Colonic mucosa (tissue), 4 donors: ENCODE results near the gene SPATA33. TPM values are rescaled to one million over a fixed set of nuclear protein-coding genes. Genes with fewer than 3 reads are reported as not detected.

Experiments used
- DNase-seq: peaks from one replicate; pipeline ENCODE4 v3.0.0-alpha.2; 2020
- H3K27ac ChIP-seq: fragments of 200-600 bp; one replicate; pipeline ENCODE4 v1.8.0; 2021
- H3K27me3 ChIP-seq: fragments of 200-600 bp; one replicate; pipeline ENCODE4 v1.8.0; 2021
- H3K36me3 ChIP-seq: fragments of 200-600 bp; one replicate; pipeline ENCODE4 v1.8.0; 2021
- H3K4me1 ChIP-seq: fragments of 200-600 bp; one replicate; pipeline ENCODE4 v1.8.0; 2021; ENCODE audit warnings: mild to moderate bottlenecking
- H3K4me3 ChIP-seq: fragments of 200-600 bp; one replicate; pipeline ENCODE4 v1.8.0; 2021
- H3K9ac ChIP-seq, 2 donors: one replicate each; pipeline ENCODE4 v1.7.0; 2013; ENCODE audit warnings: control low read depth in 2 of 2, low read depth in 2 of 2, low read length in 2 of 2
- H3K9me3 ChIP-seq: fragments of 200-600 bp; one replicate; pipeline ENCODE4 v1.8.0; 2021
- CTCF ChIP-seq: fragments of 200-600 bp; IDR thresholded peaks from one replicate; pipeline ENCODE4 v1.8.0; 2022; ENCODE audit warnings: antibody characterized with exemption, mild to moderate bottlenecking
- intact Hi-C: fragments of 100-400 bp; cut with DNase I; formaldehyde crosslinking; loops from one replicate; pipeline ENCODE4 v1.14.1; 2022
- total RNA-seq, 2 donors: library from RNA; stranded (reverse); fragmentation: NEBNext Ultra II Directional in 1 of 2; extraction: Animal tissue kit (Norgen Biotek cat#: 25700) in 1 of 2; gene quantifications; one replicate each; pipeline ENCODE4 v1.2.1, GENCODE V29; 2021
- donor health status: healthy.
- donor health status: DM: no; HTN: no; CAD: no.
- donor health status: DM: no; HTN: no; CAD: no.

The SPATA33 gene
- total RNA-seq, 2 donors from 2014 or later = 4.7 to 10.0 TPM

- intact Hi-C loops = no loop called here
- Histone ChIP-seq H3K36me3 (no peaks in the 10 kb centered on the region), H3K9me3 (no peaks in the 10 kb centered on the region), H3K27me3 (no peaks in the 10 kb centered on the region), H3K4me3 (no peak overlapping the region), H3K4me1 (no peaks in the 10 kb centered on the region), H3K27ac (no peak overlapping the region), H3K9ac (no peak overlapping the region)
- no peak for TF ChIP-seq CTCF
- no peak for DNase-seq
Observed at GRCh38 chr16:89678258-89678657, 20.6 kb downstream of the SPATA33 start.

GRCh38 chr16:89685916-89686315, 28.3 kb downstream of the SPATA33 start:
- Histone ChIP-seq H3K9ac (no peak overlapping the region), H3K4me3 (no peak overlapping the region), H3K27me3 (no peaks in the 10 kb centered on the region), H3K9me3 (no peaks in the 10 kb centered on the region), H3K36me3 (no peaks in the 10 kb centered on the region), H3K27ac (no peak overlapping the region), H3K4me1 (peaks cover 11% of the 10 kb centered on the region)
- DNase-seq = no peak
- intact Hi-C loops = no loop called here
- no peak for TF ChIP-seq CTCF

- Histone ChIP-seq H3K9me3 (no peaks in the 10 kb centered on the region), H3K9ac (peak within 1 kb of the TSS; percentile 83 to 85), H3K4me1 (peaks cover 11% of the 10 kb centered on the region), H3K4me3 (peak within 1 kb of the TSS; percentile 95), H3K27ac (peak within 1 kb of the TSS; percentile 90), H3K36me3 (peaks cover 5% of the 10 kb centered on the region), H3K27me3 (no peaks in the 10 kb centered on the region)
- DNase-seq = peak; percentile 94
- no peak for TF ChIP-seq CTCF
- intact Hi-C loops = no loop called here
Observed at GRCh38 chr16:89686520-89687091, 29.0 kb downstream of the SPATA33 start, which contains the start of gene CDK10. CDK10 (plus strand) TSS chr16:89686689; CDS start chr16:89686711, 22 bp downstream.

- Histone ChIP-seq H3K27me3 (no peaks in the 10 kb centered on the region), H3K36me3 (peaks cover 11% of the 10 kb centered on the region), H3K27ac (peak overlapping the region; percentile 90), H3K9me3 (no peaks in the 10 kb centered on the region), H3K4me1 (peaks cover 11% of the 10 kb centered on the region), H3K4me3 (peak overlapping the region; percentile 95), H3K9ac (peak overlapping the region; percentile 83 to 85)
- peak; percentile 93 for DNase-seq
- TF ChIP-seq CTCF = no peak
- intact Hi-C loops = no loop called here
Observed at GRCh38 chr16:89687092-89687940, 29.7 kb downstream of the SPATA33 start.

- H3K27me3 ChIP-seq = no peaks in the 10 kb centered on the region
- no peaks in the 10 kb centered on the region for H3K9me3 ChIP-seq
- DNase-seq = no peak
- peaks cover 11% of the 10 kb centered on the region for H3K4me1 ChIP-seq
- no peak overlapping the region for H3K27ac ChIP-seq
- TF ChIP-seq CTCF = no peak
- H3K4me3 ChIP-seq = no peak overlapping the region
- peak overlapping the region in 1 of 2 donors; percentile 21 for H3K9ac ChIP-seq
- intact Hi-C loops = no loop called here
- H3K36me3 ChIP-seq = peaks cover 13% of the 10 kb centered on the region
Observed at GRCh38 chr16:89688395-89688794, 30.8 kb downstream of the SPATA33 start.
